Measurements from ENCODE around the gene TMEM217.

Gene TMEM217

GRCh38 chr6:37171201-37171969 lies 86.6 kb downstream of the TMEM217 start:
- TF ChIP-seq CTCF (IDR thresholded peaks at IDR 0.05; ENCODE audit: low read depth, low read length, missing control alignments), result no peak
- H3K27me3 ChIP-seq (replicated peaks), result no peaks in the 10 kb centered on the region
- peaks cover 42% of the 10 kb centered on the region for H3K36me3 ChIP-seq (replicated peaks)
- H3K4me3 ChIP-seq (ENCODE audit: low read depth, low read length), result peak overlapping the region; percentile 93
- peak; percentile 24 for DNase-seq
- in situ Hi-C loops (cut with HindIII; ENCODE audit: low pct_ligation_motif_present, low sequenced_read_pairs), result no loop called here
- H3K27ac ChIP-seq, result peak overlapping the region; percentile 96

DNA sequence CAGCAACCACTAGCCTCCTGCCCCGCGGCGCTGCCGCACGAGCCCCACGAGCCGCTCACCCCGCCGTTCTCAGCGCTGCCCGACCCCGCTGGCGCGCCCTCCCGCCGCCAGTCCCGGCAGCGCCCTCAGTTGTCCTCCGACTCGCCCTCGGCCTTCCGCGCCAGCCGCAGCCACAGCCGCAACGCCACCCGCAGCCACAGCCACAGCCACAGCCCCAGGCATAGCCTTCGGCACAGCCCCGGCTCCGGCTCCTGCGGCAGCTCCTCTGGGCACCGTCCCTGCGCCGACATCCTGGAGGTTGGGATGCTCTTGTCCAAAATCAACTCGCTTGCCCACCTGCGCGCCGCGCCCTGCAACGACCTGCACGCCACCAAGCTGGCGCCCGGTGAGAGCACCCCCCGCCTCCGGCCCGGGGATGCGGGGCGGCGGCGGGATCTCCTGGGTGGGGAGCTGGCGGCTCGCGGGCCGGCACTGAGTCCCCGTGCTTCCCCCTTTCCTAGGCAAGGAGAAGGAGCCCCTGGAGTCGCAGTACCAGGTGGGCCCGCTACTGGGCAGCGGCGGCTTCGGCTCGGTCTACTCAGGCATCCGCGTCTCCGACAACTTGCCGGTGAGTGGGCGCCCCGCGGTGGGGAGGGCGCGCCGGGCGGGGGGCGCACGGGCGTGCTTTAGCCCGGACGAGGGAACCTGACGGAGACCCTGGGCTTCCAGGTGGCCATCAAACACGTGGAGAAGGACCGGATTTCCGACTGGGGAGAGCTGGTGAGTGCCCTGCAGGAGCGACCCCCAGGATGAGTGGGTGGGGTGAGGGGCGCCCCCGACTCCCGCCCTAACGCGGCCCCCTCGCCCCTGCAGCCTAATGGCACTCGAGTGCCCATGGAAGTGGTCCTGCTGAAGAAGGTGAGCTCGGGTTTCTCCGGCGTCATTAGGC lies 87.4 kb downstream of the TMEM217 start:
- in situ Hi-C loops (cut with HindIII; ENCODE audit: low pct_ligation_motif_present, low sequenced_read_pairs), result no loop called here
- H3K27ac ChIP-seq, result peak overlapping the region; percentile 96
- TF ChIP-seq CTCF (IDR thresholded peaks at IDR 0.05; ENCODE audit: low read depth, low read length, missing control alignments), result peak; percentile 41
- peak overlapping the region; percentile 93 for H3K4me3 ChIP-seq (ENCODE audit: low read depth, low read length)
- no peaks in the 10 kb centered on the region for H3K27me3 ChIP-seq (replicated peaks)
- peaks cover 41% of the 10 kb centered on the region for H3K36me3 ChIP-seq (replicated peaks)
- DNase-seq, result peak; percentile 35

GRCh38 chr6:37169496-37170272 lies 88.3 kb downstream of the TMEM217 start, which contains the start of gene PIM1:
PIM1 (plus strand) TSS chr6:37170152; CDS start chr6:37170576, 424 bp downstream.
- peaks cover 33% of the 10 kb centered on the region for H3K36me3 ChIP-seq (replicated peaks)
- peak within 1 kb of the TSS; percentile 99 for H3K27ac ChIP-seq
- DNase-seq, result peak; percentile 97
- in situ Hi-C loops (cut with HindIII; ENCODE audit: low pct_ligation_motif_present, low sequenced_read_pairs), result no loop called here
- no peaks in the 10 kb centered on the region for H3K27me3 ChIP-seq (replicated peaks)
- H3K4me3 ChIP-seq (ENCODE audit: low read depth, low read length), result peak within 1 kb of the TSS; percentile 93
- no peak for TF ChIP-seq CTCF (IDR thresholded peaks at IDR 0.05; ENCODE audit: low read depth, low read length, missing control alignments)

- peaks cover 26% of the 10 kb centered on the region for H3K36me3 ChIP-seq (replicated peaks)
- no peak for DNase-seq
Measured at GRCh38 chr6:37168811-37169495, 89.0 kb downstream of the TMEM217 start.

More at GRCh38 chr6:37168811-37169495, 89.0 kb downstream of the TMEM217 start:
- peak overlapping the region; percentile 99 for H3K27ac ChIP-seq
- no peak for TF ChIP-seq CTCF (IDR thresholded peaks at IDR 0.05; ENCODE audit: low read depth, low read length, missing control alignments)
- peak overlapping the region; percentile 34 for H3K4me3 ChIP-seq (ENCODE audit: low read depth, low read length)
- in situ Hi-C loops (cut with HindIII; ENCODE audit: low pct_ligation_motif_present, low sequenced_read_pairs), result no loop called here
- no peaks in the 10 kb centered on the region for H3K27me3 ChIP-seq (replicated peaks)
